Measurements from ENCODE around the gene FAM89B. TPM values are rescaled to one million over a fixed set of nuclear protein-coding genes. Genes with fewer than 3 reads are reported as not detected.
A peak's percentile ranks its signal among the peaks of the same experiment; 100 is the strongest.

The FAM89B gene
- total and polyA plus RNA-seq, 2 donors (not counting 3 experiments of a cell fraction or from before 2014, with no cell fraction given): 63.1 to 153 TPM

- DNase-seq (ENCODE audit: low read depth, low spot score): no peak
- FAIRE-seq: no peak
- TF ChIP-seq CTCF (IDR thresholded peaks at IDR 0.05; ENCODE audit: extremely low read depth in 1 of 2, insufficient read depth in 1 of 2, low read depth in 1 of 2, low read length in 2 of 2): no peak
- no peak for TF ChIP-seq FOS (IDR thresholded peaks at IDR 0.05; ENCODE audit: borderline replicate concordance, insufficient read depth, low read length)
- TF ChIP-seq MAX (IDR thresholded peaks at IDR 0.05; ENCODE audit: insufficient read depth, insufficient read length): no peak
- no peak for TF ChIP-seq POLR2AphosphoS5 (IDR thresholded peaks at IDR 0.05; ENCODE audit: insufficient read depth, low read depth, low read length)
- TF ChIP-seq MYC (IDR thresholded peaks at IDR 0.05; ENCODE audit: low read depth, low read length): no peak
- TF ChIP-seq GATA2 (IDR thresholded peaks at IDR 0.05; ENCODE audit: insufficient read depth, insufficient read length, low read depth, low read length): no peak
- TF ChIP-seq EZH2 (IDR thresholded peaks at IDR 0.05; ENCODE audit: borderline replicate concordance, low read depth, low read length, severe bottlenecking): no peak
- no peak for TF ChIP-seq POLR2A (IDR thresholded peaks at IDR 0.05; ENCODE audit: low read depth, low read length)
- TF ChIP-seq JUN (IDR thresholded peaks at IDR 0.05; ENCODE audit: borderline replicate concordance, insufficient read depth, insufficient read length, low read depth): no peak
- no peak overlapping the region for H3K9ac ChIP-seq (replicated peaks; ENCODE audit: extremely low read depth, insufficient read depth, low read length)
- H3K9me3 ChIP-seq (replicated peaks; ENCODE audit: control insufficient read depth, insufficient read depth, low read length): no peaks in the 10 kb centered on the region
- TSS peak; percentile 28 for BruUV-seq (replicated peaks)
- no peaks in the 10 kb centered on the region for H4K20me1 ChIP-seq (replicated peaks; ENCODE audit: control insufficient read depth, extremely low read depth, insufficient read depth, low read length)
- no peak overlapping the region for H2AFZ ChIP-seq (ENCODE audit: low read depth, low read length)
- H3K27me3 ChIP-seq (ENCODE audit: control insufficient read depth in 2 of 2, insufficient read depth in 2 of 2, low read length in 2 of 2): no peaks in the 10 kb centered on the region
- peaks cover 22% of the 10 kb centered on the region for H3K79me2 ChIP-seq (ENCODE audit: control insufficient read depth, insufficient read depth, low read length)
- no peak overlapping the region for H3K27ac ChIP-seq (ENCODE audit: insufficient read depth, low read depth, low read length)
- no peak overlapping the region for H3K4me2 ChIP-seq (ENCODE audit: insufficient read depth, low read length)
- H3K4me1 ChIP-seq (ENCODE audit: control insufficient read depth, extremely low read depth, insufficient read depth, low read length): peaks cover 25% of the 10 kb centered on the region
- ChIA-PET POLR2A (no interaction called here), CTCF (no interaction called here)
- dilution Hi-C loops (cut with MboI; ENCODE audit: extremely low pct_ligation_motif_present, low sequenced_read_pairs) (no loop called here), intact Hi-C loops (cut with micrococcal nuclease) (no loop called here)
- no peaks in the 10 kb centered on the region for H3K9me1 ChIP-seq (replicated peaks; ENCODE audit: control insufficient read depth, extremely low read depth, insufficient read depth, low read length)
- H3K36me3 ChIP-seq (ENCODE audit: control insufficient read depth in 2 of 2, extremely low read depth in 1 of 2, insufficient read depth in 2 of 2, low read length in 2 of 2): peaks cover 0 to 28% of the 10 kb centered on the region in 2 experiments
- no peak overlapping the region for H3K4me3 ChIP-seq (replicated peaks in 1 of 3; ENCODE audit: insufficient read depth in 1 of 3, low read depth in 1 of 3, low read length in 3 of 3)
These were observed 18.9 kb upstream of the FAM89B start for GRCh38 chr11:65553301-65554001.

Data from endothelial cell of umbilical vein (primary cell).